ENCODE measurements around the gene MTIF3. TPM values are rescaled to one million over a fixed set of nuclear protein-coding genes. Genes with fewer than 3 reads are reported as not detected.

Gene MTIF3
- polyA plus RNA-seq, 3 donors = 61.6 to 135 (median 86.6) TPM

DNA sequence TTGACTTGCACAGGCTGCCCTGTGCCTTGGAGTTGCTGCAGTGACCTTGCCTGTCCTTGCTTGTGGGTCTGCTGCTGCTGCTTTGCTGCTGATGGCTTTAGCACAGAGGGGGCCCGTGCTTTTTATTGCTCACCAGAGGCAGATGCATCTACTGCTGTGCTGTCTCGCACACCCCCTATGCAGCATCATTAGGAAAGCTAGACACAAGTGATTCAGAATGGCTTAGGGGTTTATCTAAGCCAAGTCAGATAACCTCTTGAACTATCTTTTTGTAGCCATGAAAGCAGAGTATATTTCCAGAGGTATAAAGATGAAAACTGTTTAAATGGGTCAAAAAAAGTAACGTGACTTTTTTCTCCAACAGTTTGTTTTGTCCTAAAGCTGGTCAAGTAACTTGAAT, 18.2 kb downstream of the MTIF3 start:
- Histone ChIP-seq H3K4me1 (ENCODE audit: control insufficient read depth in 1 of 2, insufficient read depth in 2 of 2, low read length in 2 of 2) (peaks cover 15 to 17% of the 10 kb centered on the region in 2 donors), H3K9me3 (replicated peaks in 1 of 2; ENCODE audit: control insufficient read depth in 1 of 2, insufficient read depth in 1 of 2, low read length in 2 of 2) (no peaks in the 10 kb centered on the region), H3K36me3 (replicated peaks in 1 of 2; ENCODE audit: control insufficient read depth in 1 of 2, insufficient read depth in 2 of 2, low read length in 2 of 2) (peaks cover 83 to 92% of the 10 kb centered on the region in 2 donors), H3K9ac (ENCODE audit: insufficient read depth, low read length, poor library complexity, severe bottlenecking) (no peak overlapping the region), H3K79me2 (ENCODE audit: insufficient read depth, low read length) (peaks cover 37% of the 10 kb centered on the region), H2AFZ (ENCODE audit: insufficient read depth, low read depth, low read length, poor library complexity, severe bottlenecking) (no peak overlapping the region), H3K27ac (ENCODE audit: low read depth in 1 of 2, low read length in 2 of 2) (peak overlapping the region in 1 of 2 donors; percentile 2), H3K4me3 (replicated peaks in 1 of 3; ENCODE audit: low read depth in 2 of 3, low read length in 3 of 3) (no peak overlapping the region), H4K20me1 (ENCODE audit: insufficient read depth, low read length) (peaks cover 47% of the 10 kb centered on the region), H3K27me3 (ENCODE audit: control insufficient read depth in 2 of 2, insufficient read depth in 2 of 2, low read length in 2 of 2) (no peaks in the 10 kb centered on the region), H3K4me2 (replicated peaks; ENCODE audit: extremely low read depth, low read length, poor library complexity, severe bottlenecking) (no peak overlapping the region)
- Mint-ChIP-seq H3K9me3 (no peaks in the 10 kb centered on the region), H3K36me3 (peaks cover 75 to 92% of the 10 kb centered on the region in 2 donors), H3K4me3 (no peak overlapping the region), H3K27ac (peak overlapping the region in 1 of 7 donors; percentile 15), H3K4me1 (peaks cover 17% of the 10 kb centered on the region), H3K27me3 (ENCODE audit: low read depth in 3 of 3) (no peaks in the 10 kb centered on the region)
- TF ChIP-seq, protein P1, sequence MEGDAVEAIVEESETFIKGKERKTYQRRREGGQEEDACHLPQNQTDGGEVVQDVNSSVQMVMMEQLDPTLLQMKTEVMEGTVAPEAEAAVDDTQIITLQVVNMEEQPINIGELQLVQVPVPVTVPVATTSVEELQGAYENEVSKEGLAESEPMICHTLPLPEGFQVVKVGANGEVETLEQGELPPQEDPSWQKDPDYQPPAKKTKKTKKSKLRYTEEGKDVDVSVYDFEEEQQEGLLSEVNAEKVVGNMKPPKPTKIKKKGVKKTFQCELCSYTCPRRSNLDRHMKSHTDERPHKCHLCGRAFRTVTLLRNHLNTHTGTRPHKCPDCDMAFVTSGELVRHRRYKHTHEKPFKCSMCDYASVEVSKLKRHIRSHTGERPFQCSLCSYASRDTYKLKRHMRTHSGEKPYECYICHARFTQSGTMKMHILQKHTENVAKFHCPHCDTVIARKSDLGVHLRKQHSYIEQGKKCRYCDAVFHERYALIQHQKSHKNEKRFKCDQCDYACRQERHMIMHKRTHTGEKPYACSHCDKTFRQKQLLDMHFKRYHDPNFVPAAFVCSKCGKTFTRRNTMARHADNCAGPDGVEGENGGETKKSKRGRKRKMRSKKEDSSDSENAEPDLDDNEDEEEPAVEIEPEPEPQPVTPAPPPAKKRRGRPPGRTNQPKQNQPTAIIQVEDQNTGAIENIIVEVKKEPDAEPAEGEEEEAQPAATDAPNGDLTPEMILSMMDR (IDR thresholded peaks at IDR 0.05) = no peak
- no peak for DNase-seq
- intact Hi-C loops (cut with micrococcal nuclease) = no loop called here
- 100% methylated on average over 2 of the region's 3 CpGs for WGBS (ENCODE audit: insufficient coverage)

GRCh38 chr13:27428160-27428559, 22.2 kb downstream of the MTIF3 start:
- intact Hi-C loops (cut with micrococcal nuclease) = loop anchor here in 1 of 2 donors (10.0 kb wide), 2 partner anchors 173 to 197 kb away; partner anchors contain the start of genes LNX2, POLR1D and RPL21
- Histone ChIP-seq H3K4me2 (replicated peaks; ENCODE audit: extremely low read depth, low read length, poor library complexity, severe bottlenecking) (peak overlapping the region; percentile 77), H4K20me1 (ENCODE audit: insufficient read depth, low read length) (peaks cover 20% of the 10 kb centered on the region), H3K4me1 (ENCODE audit: control insufficient read depth in 1 of 2, insufficient read depth in 2 of 2, low read length in 2 of 2) (peaks cover 45 to 51% of the 10 kb centered on the region in 2 donors), H3K4me3 (replicated peaks in 1 of 3; ENCODE audit: low read depth in 2 of 3, low read length in 3 of 3) (peak overlapping the region in 1 of 3 experiments; percentile 80), H3K27me3 (ENCODE audit: control insufficient read depth in 2 of 2, insufficient read depth in 2 of 2, low read length in 2 of 2) (no peaks in the 10 kb centered on the region), H3K79me2 (ENCODE audit: insufficient read depth, low read length) (peaks cover 45% of the 10 kb centered on the region), H3K27ac (ENCODE audit: low read depth in 1 of 2, low read length in 2 of 2) (peak overlapping the region; percentile 70 to 94), H3K9me3 (replicated peaks in 1 of 2; ENCODE audit: control insufficient read depth in 1 of 2, insufficient read depth in 1 of 2, low read length in 2 of 2) (no peaks in the 10 kb centered on the region), H3K9ac (ENCODE audit: insufficient read depth, low read length, poor library complexity, severe bottlenecking) (no peak overlapping the region), H2AFZ (ENCODE audit: insufficient read depth, low read depth, low read length, poor library complexity, severe bottlenecking) (no peak overlapping the region), H3K36me3 (replicated peaks in 1 of 2; ENCODE audit: control insufficient read depth in 1 of 2, insufficient read depth in 2 of 2, low read length in 2 of 2) (peaks cover 48 to 51% of the 10 kb centered on the region in 2 donors)
- Mint-ChIP-seq H3K36me3 (peaks cover 43 to 58% of the 10 kb centered on the region in 2 donors), H3K9me3 (no peaks in the 10 kb centered on the region), H3K4me1 (peaks cover 40% of the 10 kb centered on the region), H3K27ac (peak overlapping the region; percentile 92 to 99 (median 98)), H3K27me3 (ENCODE audit: low read depth in 3 of 3) (peaks cover 0 to under 1% (median 0%) of the 10 kb centered on the region in 3 donors), H3K4me3 (peak overlapping the region; percentile 32 to 67)
- DNase-seq = no peak
- 86% methylated on average over 5 of the region's 5 CpGs for WGBS (ENCODE audit: insufficient coverage)
- TF ChIP-seq, protein P1 (IDR thresholded peaks at IDR 0.05) = no peak

Data from CD14-positive monocyte (primary cell).